Epithelial cell of esophagus (primary cell): ENCODE results near the gene OPN5.

ENCODE experiments used
- DNase-seq: peaks from one replicate; pipeline ENCODE4 v3.0.0; 2010; ENCODE audit warnings: low read depth
- H3K4me3 ChIP-seq: 2 replicates; pipeline ENCODE4 v1.5.1; 2011; ENCODE audit warnings: mild to moderate bottlenecking, low read length, control low read depth
- TF ChIP-seq, protein P1 (sequence below): IDR thresholded peaks from 2 replicates; pipeline ENCODE4 v1.5.1; 2011; ENCODE audit warnings: low read depth, mild to moderate bottlenecking, low read length, control low read depth, inconsistent platforms; ENCODE audit not compliant: insufficient read depth; ENCODE audit errors: missing control alignments

The OPN5 gene

DNA sequence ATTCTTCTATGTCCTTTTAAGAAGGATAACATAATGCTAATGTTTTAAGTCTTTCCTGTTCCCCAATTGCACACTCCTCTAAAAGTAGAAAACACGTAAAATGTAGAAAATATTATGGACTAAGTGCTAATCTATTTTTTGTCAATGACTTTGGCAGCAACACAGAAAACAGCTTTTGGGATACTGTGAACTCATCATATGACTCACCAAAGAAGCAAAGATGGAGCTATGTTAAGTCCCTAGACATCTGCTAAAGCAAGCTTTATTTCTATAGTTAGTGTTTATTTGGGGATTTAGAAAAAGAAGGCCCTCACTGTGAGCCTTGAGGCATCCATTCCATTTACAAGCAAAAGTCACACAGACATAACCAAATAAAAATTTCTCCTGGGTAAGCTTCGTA lies 23.0 kb downstream of the OPN5 start:
- DNase-seq, result no peak
- no peak overlapping the region for H3K4me3 ChIP-seq
- TF ChIP-seq, protein P1, sequence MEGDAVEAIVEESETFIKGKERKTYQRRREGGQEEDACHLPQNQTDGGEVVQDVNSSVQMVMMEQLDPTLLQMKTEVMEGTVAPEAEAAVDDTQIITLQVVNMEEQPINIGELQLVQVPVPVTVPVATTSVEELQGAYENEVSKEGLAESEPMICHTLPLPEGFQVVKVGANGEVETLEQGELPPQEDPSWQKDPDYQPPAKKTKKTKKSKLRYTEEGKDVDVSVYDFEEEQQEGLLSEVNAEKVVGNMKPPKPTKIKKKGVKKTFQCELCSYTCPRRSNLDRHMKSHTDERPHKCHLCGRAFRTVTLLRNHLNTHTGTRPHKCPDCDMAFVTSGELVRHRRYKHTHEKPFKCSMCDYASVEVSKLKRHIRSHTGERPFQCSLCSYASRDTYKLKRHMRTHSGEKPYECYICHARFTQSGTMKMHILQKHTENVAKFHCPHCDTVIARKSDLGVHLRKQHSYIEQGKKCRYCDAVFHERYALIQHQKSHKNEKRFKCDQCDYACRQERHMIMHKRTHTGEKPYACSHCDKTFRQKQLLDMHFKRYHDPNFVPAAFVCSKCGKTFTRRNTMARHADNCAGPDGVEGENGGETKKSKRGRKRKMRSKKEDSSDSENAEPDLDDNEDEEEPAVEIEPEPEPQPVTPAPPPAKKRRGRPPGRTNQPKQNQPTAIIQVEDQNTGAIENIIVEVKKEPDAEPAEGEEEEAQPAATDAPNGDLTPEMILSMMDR, result no peak

DNA sequence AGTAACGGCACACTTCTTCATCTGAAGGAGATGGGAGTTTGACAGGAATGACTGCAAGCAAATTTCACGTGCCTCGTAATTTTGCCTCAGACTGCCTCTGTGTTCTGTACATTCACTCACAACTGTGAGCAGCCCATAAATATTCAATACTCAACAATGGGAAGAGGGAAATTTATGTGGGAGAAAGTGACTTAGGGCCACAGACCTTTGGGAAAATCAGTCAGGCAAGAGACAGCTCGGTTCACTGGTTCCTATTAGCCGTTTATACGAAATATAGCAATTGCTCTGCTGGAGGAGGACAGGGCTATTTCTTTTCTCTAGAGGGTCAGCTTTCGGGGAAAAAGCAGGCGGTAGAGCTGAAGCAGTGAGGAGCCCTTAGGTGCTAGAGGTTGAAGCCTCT lies 28.0 kb downstream of the OPN5 start:
- DNase-seq, result no peak
- H3K4me3 ChIP-seq, result no peak overlapping the region
- TF ChIP-seq, protein P1, result no peak

DNA sequence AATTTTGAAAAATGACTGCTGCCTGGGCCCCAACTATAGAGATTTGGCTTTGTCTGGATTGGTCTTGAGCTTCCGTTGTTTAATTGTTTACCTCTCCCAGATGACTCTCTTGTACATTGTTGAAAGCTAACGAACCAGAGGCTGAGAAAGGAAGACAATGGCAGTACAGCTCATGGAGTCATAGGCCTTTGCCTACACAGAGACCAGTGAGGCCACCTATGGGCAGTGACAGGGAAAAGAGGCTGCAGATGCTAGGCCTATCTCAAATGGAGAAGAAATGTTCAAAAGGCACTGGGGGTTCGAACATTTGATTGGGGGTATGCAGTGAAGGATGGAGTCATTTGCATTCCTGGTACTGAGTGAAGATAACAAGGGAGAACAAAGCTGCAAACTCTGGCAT lies 29.1 kb downstream of the OPN5 start:
- H3K4me3 ChIP-seq, result no peak overlapping the region
- TF ChIP-seq, protein P1, result peak; percentile 38
- DNase-seq, result peak; percentile 33

DNA sequence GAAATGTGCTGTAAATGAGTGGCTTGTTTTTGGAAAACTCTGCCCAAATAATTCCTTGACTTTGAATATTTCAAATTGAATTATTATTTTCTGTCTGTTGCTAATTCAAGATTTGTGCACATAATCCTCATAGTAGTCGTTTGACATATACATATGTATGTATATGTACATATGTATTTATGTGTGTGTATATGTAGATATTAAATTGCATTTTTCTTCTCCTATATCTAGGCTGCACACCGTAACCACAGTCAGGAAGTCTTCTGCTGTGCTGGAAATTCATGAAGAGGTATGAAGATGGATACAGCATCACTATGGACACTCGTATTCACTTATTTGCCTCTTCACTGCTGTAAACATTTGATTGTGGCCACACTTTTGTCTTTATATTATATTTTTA lies 29.6 kb downstream of the OPN5 start:
- no peak overlapping the region for H3K4me3 ChIP-seq
- DNase-seq, result no peak
- TF ChIP-seq, protein P1, result no peak

DNA sequence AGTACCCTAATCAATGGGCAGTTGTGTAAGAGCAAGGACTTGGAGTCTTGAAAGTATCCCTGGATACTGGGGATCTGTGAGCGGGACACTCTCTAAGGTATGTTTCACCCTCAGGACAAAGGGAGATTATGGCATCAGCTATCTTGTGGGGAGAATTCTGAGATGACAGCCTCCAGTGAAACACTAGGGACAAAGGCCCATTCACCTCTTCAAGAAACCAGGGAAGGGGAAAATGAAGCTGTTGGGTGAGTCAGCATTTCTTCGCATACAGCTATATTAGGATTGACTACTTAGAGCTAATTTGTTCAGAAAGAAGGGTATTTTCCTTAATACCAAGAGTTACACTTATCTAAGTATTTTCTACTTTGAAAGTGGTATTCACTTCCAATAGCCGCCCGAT lies 35.9 kb downstream of the OPN5 start:
- TF ChIP-seq, protein P1, result no peak
- DNase-seq, result no peak
- no peak overlapping the region for H3K4me3 ChIP-seq

DNA sequence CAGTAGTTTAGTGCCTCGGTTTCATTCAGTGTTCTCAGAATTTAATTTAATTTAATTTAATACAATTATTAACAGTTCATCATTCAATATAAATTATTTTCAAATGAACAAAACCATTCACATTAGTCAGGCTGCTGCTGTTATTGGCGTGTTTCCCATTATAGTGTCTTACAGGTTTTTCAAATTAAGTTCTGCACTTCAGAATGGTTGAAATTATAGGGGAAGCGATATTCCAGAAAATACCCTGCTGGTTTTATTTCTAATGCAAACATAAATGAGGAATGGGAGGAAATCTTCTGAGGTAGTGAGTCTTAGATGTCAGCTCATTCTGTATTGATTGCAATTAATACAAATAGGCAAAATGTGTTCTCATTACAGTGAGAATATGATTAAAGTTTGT lies 37.6 kb downstream of the OPN5 start:
- TF ChIP-seq, protein P1, result no peak
- H3K4me3 ChIP-seq, result no peak overlapping the region
- no peak for DNase-seq

DNA sequence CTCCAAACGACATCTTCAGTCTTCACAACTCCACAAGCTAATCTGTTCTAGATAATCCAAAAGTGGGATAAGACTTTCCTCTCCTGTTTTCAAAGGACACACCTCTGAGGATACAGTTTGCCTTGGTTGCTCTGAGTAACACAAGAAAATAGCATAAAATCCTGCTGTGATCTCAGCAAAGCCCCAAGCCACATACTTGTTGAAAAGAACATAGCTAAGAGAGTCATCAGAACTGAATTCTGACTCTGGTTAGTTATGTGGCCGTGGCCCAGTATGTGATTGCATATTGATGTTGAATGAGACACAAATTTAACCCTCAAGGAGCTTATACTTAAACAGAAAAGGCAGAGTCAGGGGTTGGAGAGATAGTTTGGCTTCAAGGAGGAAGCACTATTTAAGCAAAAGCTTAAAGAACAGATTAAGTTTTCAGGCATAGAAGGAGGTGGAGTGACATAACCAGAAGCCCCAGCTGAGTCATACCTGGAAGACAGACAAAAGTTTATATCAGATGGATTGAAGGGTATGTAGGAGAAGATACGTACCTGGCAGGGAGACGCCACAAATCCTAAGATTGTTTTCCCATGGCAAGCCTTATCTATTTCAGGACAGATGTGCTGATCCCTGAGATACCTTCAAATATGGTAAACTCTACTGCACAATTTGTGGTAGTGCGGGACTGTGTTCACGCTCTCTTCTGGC lies 41.2 kb downstream of the OPN5 start:
- TF ChIP-seq, protein P1, result no peak
- peak; percentile 13 for DNase-seq
- H3K4me3 ChIP-seq, result no peak overlapping the region
